ENCODE results near the gene SIGLEC9.
A peak's percentile ranks its signal among the peaks of the same experiment; 100 is the strongest.

Gene SIGLEC9

DNA sequence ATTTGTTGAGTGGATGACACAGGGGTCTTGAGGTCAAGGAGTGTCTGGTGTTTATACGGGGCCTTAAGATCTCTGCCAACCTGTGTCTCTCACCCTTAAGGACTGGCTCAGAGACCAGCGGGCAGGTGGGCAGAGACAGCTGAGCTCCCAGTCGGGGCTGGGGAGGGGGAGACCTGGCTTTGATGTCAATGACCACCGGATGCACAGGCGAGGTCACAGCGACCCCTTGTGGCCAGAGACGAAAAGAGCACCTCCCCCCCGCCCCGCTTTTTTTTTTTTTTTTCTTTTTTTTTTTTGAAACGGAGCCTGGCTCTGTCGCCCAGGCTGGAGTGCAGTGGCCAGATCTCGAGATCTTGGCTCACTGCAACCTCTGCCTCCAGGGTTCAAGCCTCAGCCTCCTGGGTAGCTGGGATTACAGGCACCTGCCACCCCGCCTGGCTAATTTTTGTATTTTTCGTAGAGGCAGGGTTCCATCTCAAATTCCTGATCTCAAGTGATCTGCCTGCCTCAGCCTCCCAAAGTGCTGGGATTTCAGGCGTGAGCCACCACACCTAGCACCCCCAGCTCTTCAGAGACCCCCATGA is 29.9 kb upstream of the SIGLEC9 start:
- TF ChIP-seq, protein P1, sequence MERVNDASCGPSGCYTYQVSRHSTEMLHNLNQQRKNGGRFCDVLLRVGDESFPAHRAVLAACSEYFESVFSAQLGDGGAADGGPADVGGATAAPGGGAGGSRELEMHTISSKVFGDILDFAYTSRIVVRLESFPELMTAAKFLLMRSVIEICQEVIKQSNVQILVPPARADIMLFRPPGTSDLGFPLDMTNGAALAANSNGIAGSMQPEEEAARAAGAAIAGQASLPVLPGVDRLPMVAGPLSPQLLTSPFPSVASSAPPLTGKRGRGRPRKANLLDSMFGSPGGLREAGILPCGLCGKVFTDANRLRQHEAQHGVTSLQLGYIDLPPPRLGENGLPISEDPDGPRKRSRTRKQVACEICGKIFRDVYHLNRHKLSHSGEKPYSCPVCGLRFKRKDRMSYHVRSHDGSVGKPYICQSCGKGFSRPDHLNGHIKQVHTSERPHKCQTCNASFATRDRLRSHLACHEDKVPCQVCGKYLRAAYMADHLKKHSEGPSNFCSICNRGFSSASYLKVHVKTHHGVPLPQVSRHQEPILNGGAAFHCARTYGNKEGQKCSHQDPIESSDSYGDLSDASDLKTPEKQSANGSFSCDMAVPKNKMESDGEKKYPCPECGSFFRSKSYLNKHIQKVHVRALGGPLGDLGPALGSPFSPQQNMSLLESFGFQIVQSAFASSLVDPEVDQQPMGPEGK (tag by site-specific recombination; IDR thresholded peaks at IDR 0.05) = 0 out of 2 replicates have a peak, but pooled peaks have one; percentile 32
- TF ChIP-seq ZNF114 (tag by site-specific recombination; IDR thresholded peaks at IDR 0.05) (no peak), ZFHX2 (tag by site-specific recombination; conservative IDR thresholded peaks at IDR 0.05) (0 out of 2 replicates have a peak, but pooled peaks have one; percentile 8), ZNF416 (tag by site-specific recombination; IDR thresholded peaks at IDR 0.05) (no peak), BCL11B (tag by site-specific recombination; IDR thresholded peaks at IDR 0.05; ENCODE audit: low read depth) (peak; percentile 54; the same call in 1 of the 2 replicates), ZNF302 (tag by site-specific recombination; IDR thresholded peaks at IDR 0.05; ENCODE audit: low read depth) (no peak), KLF8 (tag by site-specific recombination; IDR thresholded peaks at IDR 0.05) (0 out of 2 replicates have a peak, but pooled peaks have one; percentile 25), REPIN1 (tag by site-specific recombination; IDR thresholded peaks at IDR 0.05; ENCODE audit: low read depth) (no peak), ZFP41 (tag by site-specific recombination; IDR thresholded peaks at IDR 0.05; ENCODE audit: borderline replicate concordance) (no peak), SCRT2 (tag by site-specific recombination; IDR thresholded peaks at IDR 0.05) (no peak), RBAK (tag by site-specific recombination; IDR thresholded peaks at IDR 0.05) (no peak), KLF7 (tag by site-specific recombination; IDR thresholded peaks at IDR 0.05; ENCODE audit: borderline replicate concordance) (no peak), ZNF394 (tag by site-specific recombination; IDR thresholded peaks at IDR 0.05; ENCODE audit: borderline replicate concordance) (no peak), ZSCAN30 (tag by site-specific recombination; IDR thresholded peaks at IDR 0.05) (no peak), ZSCAN23 (tag by site-specific recombination; IDR thresholded peaks at IDR 0.05) (no peak), ZNF747 (tag by site-specific recombination; IDR thresholded peaks at IDR 0.05) (no peak), GLIS1 (tag by site-specific recombination; IDR thresholded peaks at IDR 0.05) (peak; percentile 51; the same call in 1 of the 2 replicates), ZNF391 (tag by site-specific recombination; IDR thresholded peaks at IDR 0.05; ENCODE audit: borderline replicate concordance, low read depth) (no peak), ZNF132 (tag by site-specific recombination; IDR thresholded peaks at IDR 0.05; ENCODE audit: borderline replicate concordance) (no peak), ZNF202 (tag by site-specific recombination; IDR thresholded peaks at IDR 0.05; ENCODE audit: borderline replicate concordance) (no peak), TCF7L2 (IDR thresholded peaks at IDR 0.05; ENCODE audit: borderline replicate concordance, low read depth, low read length) (peak; percentile 49; the same call in 1 of the 2 replicates), ZNF654 (tag by site-specific recombination; IDR thresholded peaks at IDR 0.05; ENCODE audit: low read depth) (peak; percentile 85), ZBTB17 (tag by site-specific recombination; IDR thresholded peaks at IDR 0.05) (peak; percentile 38; the same call in 1 of the 2 replicates), ZNF138 (tag by site-specific recombination; IDR thresholded peaks at IDR 0.05; ENCODE audit: borderline replicate concordance) (no peak)
- TF ChIP-seq, protein P2, sequence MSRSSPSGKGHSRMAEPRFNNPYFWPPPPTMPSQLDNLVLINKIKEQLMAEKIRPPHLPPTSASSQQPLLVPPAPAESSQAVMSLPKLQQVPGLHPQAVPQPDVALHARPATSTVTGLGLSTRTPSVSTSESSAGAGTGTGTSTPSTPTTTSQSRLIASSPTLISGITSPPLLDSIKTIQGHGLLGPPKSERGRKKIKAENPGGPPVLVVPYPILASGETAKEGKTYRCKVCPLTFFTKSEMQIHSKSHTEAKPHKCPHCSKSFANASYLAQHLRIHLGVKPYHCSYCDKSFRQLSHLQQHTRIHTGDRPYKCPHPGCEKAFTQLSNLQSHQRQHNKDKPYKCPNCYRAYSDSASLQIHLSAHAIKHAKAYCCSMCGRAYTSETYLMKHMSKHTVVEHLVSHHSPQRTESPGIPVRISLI (tag by site-specific recombination; IDR thresholded peaks at IDR 0.05) = peak; percentile 95
- TF ChIP-seq, protein P3, sequence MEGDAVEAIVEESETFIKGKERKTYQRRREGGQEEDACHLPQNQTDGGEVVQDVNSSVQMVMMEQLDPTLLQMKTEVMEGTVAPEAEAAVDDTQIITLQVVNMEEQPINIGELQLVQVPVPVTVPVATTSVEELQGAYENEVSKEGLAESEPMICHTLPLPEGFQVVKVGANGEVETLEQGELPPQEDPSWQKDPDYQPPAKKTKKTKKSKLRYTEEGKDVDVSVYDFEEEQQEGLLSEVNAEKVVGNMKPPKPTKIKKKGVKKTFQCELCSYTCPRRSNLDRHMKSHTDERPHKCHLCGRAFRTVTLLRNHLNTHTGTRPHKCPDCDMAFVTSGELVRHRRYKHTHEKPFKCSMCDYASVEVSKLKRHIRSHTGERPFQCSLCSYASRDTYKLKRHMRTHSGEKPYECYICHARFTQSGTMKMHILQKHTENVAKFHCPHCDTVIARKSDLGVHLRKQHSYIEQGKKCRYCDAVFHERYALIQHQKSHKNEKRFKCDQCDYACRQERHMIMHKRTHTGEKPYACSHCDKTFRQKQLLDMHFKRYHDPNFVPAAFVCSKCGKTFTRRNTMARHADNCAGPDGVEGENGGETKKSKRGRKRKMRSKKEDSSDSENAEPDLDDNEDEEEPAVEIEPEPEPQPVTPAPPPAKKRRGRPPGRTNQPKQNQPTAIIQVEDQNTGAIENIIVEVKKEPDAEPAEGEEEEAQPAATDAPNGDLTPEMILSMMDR (tag by site-specific recombination; IDR thresholded peaks at IDR 0.05) = peak; percentile 74
- TF ChIP-seq, protein P4, sequence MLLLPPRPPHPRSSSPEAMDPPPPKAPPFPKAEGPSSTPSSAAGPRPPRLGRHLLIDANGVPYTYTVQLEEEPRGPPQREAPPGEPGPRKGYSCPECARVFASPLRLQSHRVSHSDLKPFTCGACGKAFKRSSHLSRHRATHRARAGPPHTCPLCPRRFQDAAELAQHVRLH (tag by site-specific recombination; IDR thresholded peaks at IDR 0.05) = no peak
- ChIA-PET POLR2A (interaction anchor here (0.7 to 0.9 kb wide), 2 partner anchors 52 to 77 kb away, joined by 4 to 7 read pairs; no protein-coding TSS in a partner anchor), CTCF (interaction anchor here (0.5 to 7.0 kb wide), 40 partner anchors 8 to 556 kb away, joined by 3 to 177 read pairs (median 4); partner anchors contain the start of genes CTU1 and KLK10)
- Histone ChIP-seq H3K4me1 (ENCODE audit: control insufficient read depth, insufficient read depth, low read length) (peaks cover 15% of the 10 kb centered on the region), H3K36me3 (ENCODE audit: control insufficient read depth in 2 of 2, insufficient read depth in 1 of 2, low read length in 2 of 2) (peaks cover 0 to 15% of the 10 kb centered on the region in 2 experiments; a peak in 2 of 3 replicates), H3K4me3 (ENCODE audit: low read depth, low read length) (no peak overlapping the region), H3K9me3 (ENCODE audit: control insufficient read depth, insufficient read depth, low read depth, low read length) (no peaks in the 10 kb centered on the region), H3K27ac (ENCODE audit: extremely low read depth, low read depth, low read length) (no peak overlapping the region)

Measured in HEK293 (cell line).